Calu3 (cell line): ENCODE results near the gene SCRT2. TPM values are rescaled to one million over a fixed set of nuclear protein-coding genes. Genes with fewer than 3 reads are reported as not detected.

ENCODE experiments used
- BruUV-seq: library from RNA; stranded (reverse); fragments of 400-500 nt; replicated peaks from 2 replicates; lab custom pipeline; 2021; lab: Mats Ljungman, UMichigan
- CTCF ChIA-PET: fragments of 300-600 bp; sonication (Branson Sonifier 250); formaldehyde crosslinking; loops from one replicate; lab custom pipeline; 2022; ENCODE audit warnings: antibody characterized with exemption; lab: Charles Lee
- DNase-seq: peaks from one replicate; pipeline ENCODE4 v3.0.0; 2022
- H3K27ac Mint-ChIP-seq: one replicate; pipeline ENCODE4 v1.8.0; 2022; ENCODE audit warnings: mixed read lengths; ENCODE audit not compliant: unreplicated experiment
- H3K27me3 Mint-ChIP-seq: one replicate; pipeline ENCODE4 v1.8.0; 2022; ENCODE audit warnings: mixed read lengths; ENCODE audit not compliant: unreplicated experiment
- H3K36me3 Mint-ChIP-seq: one replicate; pipeline ENCODE4 v1.8.0; 2022; ENCODE audit warnings: mild to moderate bottlenecking, moderate library complexity, mixed read lengths; ENCODE audit not compliant: insufficient read depth, unreplicated experiment
- H3K4me1 Mint-ChIP-seq: one replicate; pipeline ENCODE4 v1.8.0; 2022; ENCODE audit warnings: mild to moderate bottlenecking, low read depth, mixed read lengths; ENCODE audit not compliant: unreplicated experiment
- H3K4me3 Mint-ChIP-seq: one replicate; pipeline ENCODE4 v1.8.0; 2022; ENCODE audit warnings: mild to moderate bottlenecking, low read depth, moderate library complexity, mixed read lengths; ENCODE audit not compliant: unreplicated experiment
- H3K9me3 Mint-ChIP-seq: one replicate; pipeline ENCODE4 v1.8.0; 2022; ENCODE audit warnings: low read depth, mixed read lengths; ENCODE audit not compliant: unreplicated experiment
- CTCF ChIP-seq: fragments of 200-600 bp; IDR thresholded peaks from one replicate; pipeline ENCODE4 v1.8.0; 2022; ENCODE audit warnings: antibody characterized with exemption; ENCODE audit not compliant: unreplicated experiment
- intact Hi-C: fragments of 100-400 bp; cut with micrococcal nuclease; formaldehyde crosslinking; loops from one replicate; pipeline ENCODE4 v1.10.0; 2022; ENCODE audit not compliant: unreplicated experiment
- total RNA-seq: library from RNA; stranded (reverse); gene quantifications from 2 replicates; pipeline ENCODE4 v1.2.3, GENCODE V29; 2022

The SCRT2 gene
- total RNA-seq, 1 experiment from 2014 or later, result not detected

- BruUV-seq, result no TSS peak
- CTCF ChIA-PET, result no interaction called here
- H3K4me3 Mint-ChIP-seq, result no peak overlapping the region
- H3K27ac Mint-ChIP-seq, result no peak overlapping the region
- H3K4me1 Mint-ChIP-seq, result peaks cover 11% of the 10 kb centered on the region
- H3K9me3 Mint-ChIP-seq, result no peaks in the 10 kb centered on the region
- intact Hi-C loops, result no loop called here
- peaks cover 39% of the 10 kb centered on the region for H3K27me3 Mint-ChIP-seq
- no peak for DNase-seq
- no peak for TF ChIP-seq CTCF
- H3K36me3 Mint-ChIP-seq, result peaks cover 2% of the 10 kb centered on the region
Measured at GRCh38 chr20:689947-690346, 14.3 kb upstream of the SCRT2 start.

- H3K4me1 Mint-ChIP-seq, result peaks cover 5% of the 10 kb centered on the region
- TF ChIP-seq CTCF, result no peak
- no peak for DNase-seq
- BruUV-seq, result no TSS peak
- H3K36me3 Mint-ChIP-seq, result no peaks in the 10 kb centered on the region
- no peak overlapping the region for H3K27ac Mint-ChIP-seq
- peaks cover 39% of the 10 kb centered on the region for H3K27me3 Mint-ChIP-seq
- no peak overlapping the region for H3K4me3 Mint-ChIP-seq
- H3K9me3 Mint-ChIP-seq, result no peaks in the 10 kb centered on the region
- intact Hi-C loops, result no loop called here
- CTCF ChIA-PET, result no interaction called here
Measured at GRCh38 chr20:689348-689747, 13.7 kb upstream of the SCRT2 start.

- no peak for DNase-seq
- intact Hi-C loops, result no loop called here
- Mint-ChIP-seq H3K4me3 (no peak overlapping the region), H3K27ac (no peak overlapping the region), H3K9me3 (no peaks in the 10 kb centered on the region), H3K4me1 (no peaks in the 10 kb centered on the region), H3K36me3 (no peaks in the 10 kb centered on the region), H3K27me3 (peaks cover 39% of the 10 kb centered on the region)
- CTCF ChIA-PET, result no interaction called here
- TF ChIP-seq CTCF, result no peak
- BruUV-seq, result no TSS peak
Measured at GRCh38 chr20:688809-689212, 13.2 kb upstream of the SCRT2 start.

- no TSS peak for BruUV-seq
- Mint-ChIP-seq H3K27ac (no peak overlapping the region), H3K9me3 (no peaks in the 10 kb centered on the region), H3K36me3 (no peaks in the 10 kb centered on the region), H3K4me1 (no peaks in the 10 kb centered on the region), H3K4me3 (no peak overlapping the region), H3K27me3 (peaks cover 39% of the 10 kb centered on the region)
- TF ChIP-seq CTCF, result no peak
- CTCF ChIA-PET, result interaction anchor here (1.4 kb wide), 1 partner anchor 8 kb away, joined by 3 read pairs; no protein-coding TSS in a partner anchor
- intact Hi-C loops, result no loop called here
- no peak for DNase-seq
Measured at GRCh38 chr20:687468-688203, 12.0 kb upstream of the SCRT2 start.
